OCI-LY3 (cell line): ENCODE measurements around the gene IQGAP1.

Experiments used
- H2AFZ ChIP-seq: fragments of 200-600, 300-600 bp; shearing (Covaris generic); 2 replicates; pipeline ENCODE4 v1.6.0; 2014; ENCODE audit warnings: antibody characterized with exemption, low read depth, low read length
- H3K27ac ChIP-seq: fragments of 200-600, 300-600 bp; sonication (generic); 2 replicates; pipeline ENCODE4 v1.5.1; 2014; ENCODE audit warnings: mild to moderate bottlenecking, low read length, moderate library complexity, mixed read lengths
- H3K27me3 ChIP-seq: fragments of 200-600, 300-600 bp; sonication (generic); 2 replicates; pipeline ENCODE4 v1.6.1; 2014; ENCODE audit warnings: low read depth, low read length, mixed read lengths
- H3K36me3 ChIP-seq: fragments of 200-600, 300-600 bp; sonication (generic); replicated peaks from 2 replicates; pipeline ENCODE3; 2014; ENCODE audit warnings: low read depth, low read length, mixed read lengths
- H3K4me1 ChIP-seq: fragments of 300-600, 200-600 bp; sonication (generic); 2 replicates; pipeline ENCODE4 v1.6.1; 2014; ENCODE audit warnings: low read length, mixed read lengths
- H3K4me2 ChIP-seq: fragments of 200-600, 300-600 bp; sonication (generic); 2 replicates; pipeline ENCODE4 v1.6.1; 2014; ENCODE audit warnings: low read length, mixed read lengths
- H3K4me3 ChIP-seq: fragments of 300-600, 200-600 bp; sonication (generic); 2 replicates; pipeline ENCODE4 v1.5.1; 2014; ENCODE audit warnings: antibody characterized with exemption, mild to moderate bottlenecking, low read length, moderate library complexity
- H3K79me2 ChIP-seq: fragments of 300-600, 200-600 bp; shearing (Covaris generic); 2 replicates; pipeline ENCODE4 v1.6.1; 2014; ENCODE audit warnings: mild to moderate bottlenecking, low read length, mixed read lengths
- H3K9ac ChIP-seq: fragments of 300-600, 200-600 bp; shearing (Covaris generic); 2 replicates; pipeline ENCODE4 v1.6.0; 2014; ENCODE audit warnings: mild to moderate bottlenecking, low read length, moderate library complexity
- H3K9me3 ChIP-seq: fragments of 200-600, 300-600 bp; shearing (Covaris generic); 2 replicates; pipeline ENCODE4 v1.6.1; 2014; ENCODE audit warnings: low read length, mixed read lengths; ENCODE audit not compliant: insufficient read depth
- H4K20me1 ChIP-seq: fragments of 200-600, 300-600 bp; sonication (generic); 2 replicates; pipeline ENCODE4 v1.6.1; 2016; ENCODE audit warnings: low read length, mixed read lengths; ENCODE audit not compliant: insufficient read depth
- EZH2phosphoT487 ChIP-seq: fragments of 200-600 bp; shearing (Covaris generic); IDR thresholded peaks from 2 replicates; pipeline ENCODE4 v1.6.1; 2018; ENCODE audit warnings: antibody characterized with exemption, mixed run types, low read depth
- TF ChIP-seq, protein P1 (sequence below): fragments of 200-600, 300-600 bp; sonication (generic); IDR thresholded peaks from 2 replicates; pipeline ENCODE4 v1.5.1; 2014; ENCODE audit warnings: antibody characterized with exemption, low read length, low read depth

The IQGAP1 gene

DNA sequence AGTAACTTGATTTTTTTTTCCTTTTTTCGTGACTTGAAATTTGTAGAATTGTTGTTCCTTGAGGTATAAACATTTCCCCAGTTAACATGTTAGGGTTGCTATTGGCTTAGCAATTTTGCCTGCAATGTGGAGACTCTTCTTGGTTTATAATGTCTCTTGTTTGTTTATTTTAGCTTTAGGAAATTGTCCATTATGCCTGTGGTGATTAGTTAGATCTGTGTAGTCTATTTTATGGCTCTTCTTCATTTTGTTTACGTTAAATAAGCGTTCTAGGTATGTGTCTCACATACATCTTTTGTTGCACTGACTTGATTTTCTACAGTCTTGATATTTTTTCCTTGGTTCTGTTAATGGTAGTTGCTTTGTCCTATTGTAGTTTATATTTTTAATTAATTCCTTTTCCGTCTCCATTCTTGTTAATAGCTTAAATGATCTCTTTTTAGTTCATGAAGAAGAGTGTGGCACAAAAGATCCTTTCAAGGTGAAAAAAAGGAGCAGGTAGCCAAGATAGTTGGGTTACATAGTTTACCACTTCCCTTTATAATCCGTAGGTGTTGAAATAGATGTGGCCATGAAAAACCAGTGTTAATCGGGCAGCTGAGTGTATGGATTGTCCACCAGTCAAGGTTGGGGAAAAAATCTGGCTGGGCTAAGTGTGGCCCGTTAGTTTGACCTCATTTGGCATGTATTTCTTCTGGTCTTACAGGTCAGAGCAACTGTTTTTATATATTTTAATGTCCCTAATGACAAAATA is 12.1 kb downstream of the IQGAP1 start:
- H3K4me3 ChIP-seq = peak overlapping the region; percentile 26
- no peaks in the 10 kb centered on the region for H3K36me3 ChIP-seq
- no peak overlapping the region for H3K27ac ChIP-seq
- no peak for TF ChIP-seq EZH2phosphoT487
- TF ChIP-seq, protein P1, sequence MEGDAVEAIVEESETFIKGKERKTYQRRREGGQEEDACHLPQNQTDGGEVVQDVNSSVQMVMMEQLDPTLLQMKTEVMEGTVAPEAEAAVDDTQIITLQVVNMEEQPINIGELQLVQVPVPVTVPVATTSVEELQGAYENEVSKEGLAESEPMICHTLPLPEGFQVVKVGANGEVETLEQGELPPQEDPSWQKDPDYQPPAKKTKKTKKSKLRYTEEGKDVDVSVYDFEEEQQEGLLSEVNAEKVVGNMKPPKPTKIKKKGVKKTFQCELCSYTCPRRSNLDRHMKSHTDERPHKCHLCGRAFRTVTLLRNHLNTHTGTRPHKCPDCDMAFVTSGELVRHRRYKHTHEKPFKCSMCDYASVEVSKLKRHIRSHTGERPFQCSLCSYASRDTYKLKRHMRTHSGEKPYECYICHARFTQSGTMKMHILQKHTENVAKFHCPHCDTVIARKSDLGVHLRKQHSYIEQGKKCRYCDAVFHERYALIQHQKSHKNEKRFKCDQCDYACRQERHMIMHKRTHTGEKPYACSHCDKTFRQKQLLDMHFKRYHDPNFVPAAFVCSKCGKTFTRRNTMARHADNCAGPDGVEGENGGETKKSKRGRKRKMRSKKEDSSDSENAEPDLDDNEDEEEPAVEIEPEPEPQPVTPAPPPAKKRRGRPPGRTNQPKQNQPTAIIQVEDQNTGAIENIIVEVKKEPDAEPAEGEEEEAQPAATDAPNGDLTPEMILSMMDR = no peak
- H2AFZ ChIP-seq = no peak overlapping the region
- H3K4me2 ChIP-seq = peak overlapping the region; percentile 56
- H3K9me3 ChIP-seq = no peaks in the 10 kb centered on the region
- H4K20me1 ChIP-seq = peaks cover 76% of the 10 kb centered on the region
- H3K27me3 ChIP-seq = no peaks in the 10 kb centered on the region
- peaks cover 96% of the 10 kb centered on the region for H3K79me2 ChIP-seq
- no peak overlapping the region for H3K9ac ChIP-seq
- H3K4me1 ChIP-seq = peaks cover 15% of the 10 kb centered on the region

DNA sequence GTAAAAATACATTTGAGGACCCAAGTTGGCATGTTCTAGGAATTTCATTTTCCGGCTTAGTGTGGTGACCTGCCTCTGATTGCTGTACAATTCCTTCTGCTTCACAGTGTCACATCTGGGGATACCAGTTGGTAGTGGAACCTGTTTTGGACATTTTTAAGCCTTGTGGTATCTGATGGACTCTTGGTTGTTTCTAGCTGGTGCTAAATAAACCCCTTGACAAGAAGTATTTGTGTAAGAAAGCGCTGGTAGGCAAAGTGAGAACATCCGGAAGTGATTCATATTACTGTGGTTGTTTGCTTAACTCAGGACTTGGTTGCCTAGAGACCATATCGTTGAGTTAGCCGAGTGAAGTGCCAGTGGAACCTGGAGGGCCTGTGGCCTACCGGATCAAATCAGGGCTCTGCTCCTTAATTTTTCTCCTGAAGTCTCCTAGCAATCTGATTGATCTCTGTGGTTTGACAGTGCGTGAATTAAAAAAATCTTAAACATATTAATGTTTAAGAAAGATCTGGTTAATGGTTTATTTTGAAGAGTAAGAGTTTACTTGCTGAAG is 12.8 kb downstream of the IQGAP1 start:
- H3K4me2 ChIP-seq = peak overlapping the region; percentile 56
- H3K9ac ChIP-seq = no peak overlapping the region

DNA sequence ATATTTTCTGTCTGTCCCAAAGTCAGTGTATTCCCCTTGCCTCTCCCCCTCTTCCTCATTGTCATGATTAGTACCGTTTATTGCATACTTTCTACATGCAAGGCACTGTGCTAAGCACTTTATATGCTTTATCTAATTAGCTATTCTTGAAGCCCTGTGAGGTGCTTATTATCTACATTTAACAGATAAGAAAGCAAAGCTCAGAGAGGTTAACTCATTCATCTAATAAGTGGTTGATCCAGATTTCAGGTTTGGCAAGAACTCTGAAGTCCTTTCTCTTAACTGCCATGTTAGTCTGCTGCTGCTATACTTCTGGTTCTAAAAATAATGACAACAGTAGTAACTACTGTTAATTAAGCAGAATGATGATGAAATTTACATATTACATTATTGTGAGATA is 13.5 kb downstream of the IQGAP1 start:
- H3K4me1 ChIP-seq = peaks cover 15% of the 10 kb centered on the region
- H3K27me3 ChIP-seq = no peaks in the 10 kb centered on the region
- no peaks in the 10 kb centered on the region for H3K36me3 ChIP-seq
- H2AFZ ChIP-seq = no peak overlapping the region
- TF ChIP-seq, protein P1 = no peak
- no peak for TF ChIP-seq EZH2phosphoT487
- H3K9me3 ChIP-seq = no peaks in the 10 kb centered on the region
- peaks cover 96% of the 10 kb centered on the region for H3K79me2 ChIP-seq
- no peak overlapping the region for H3K4me3 ChIP-seq
- no peak overlapping the region for H3K9ac ChIP-seq
- H4K20me1 ChIP-seq = peaks cover 77% of the 10 kb centered on the region
- H3K4me2 ChIP-seq = 0 out of 2 replicates have a peak overlapping the region, but pooled peaks have one; percentile 56
- H3K27ac ChIP-seq = no peak overlapping the region

More for the DNA sequence above, 12.8 kb downstream of the IQGAP1 start:
- Histone ChIP-seq H3K4me3 (peak overlapping the region; percentile 26), H2AFZ (no peak overlapping the region), H3K36me3 (no peaks in the 10 kb centered on the region), H3K27me3 (no peaks in the 10 kb centered on the region), H3K4me1 (peaks cover 15% of the 10 kb centered on the region), H3K9me3 (no peaks in the 10 kb centered on the region), H3K27ac (no peak overlapping the region), H4K20me1 (peaks cover 78% of the 10 kb centered on the region), H3K79me2 (peaks cover 96% of the 10 kb centered on the region)
- TF ChIP-seq EZH2phosphoT487 = no peak
- TF ChIP-seq, protein P1 = no peak

DNA sequence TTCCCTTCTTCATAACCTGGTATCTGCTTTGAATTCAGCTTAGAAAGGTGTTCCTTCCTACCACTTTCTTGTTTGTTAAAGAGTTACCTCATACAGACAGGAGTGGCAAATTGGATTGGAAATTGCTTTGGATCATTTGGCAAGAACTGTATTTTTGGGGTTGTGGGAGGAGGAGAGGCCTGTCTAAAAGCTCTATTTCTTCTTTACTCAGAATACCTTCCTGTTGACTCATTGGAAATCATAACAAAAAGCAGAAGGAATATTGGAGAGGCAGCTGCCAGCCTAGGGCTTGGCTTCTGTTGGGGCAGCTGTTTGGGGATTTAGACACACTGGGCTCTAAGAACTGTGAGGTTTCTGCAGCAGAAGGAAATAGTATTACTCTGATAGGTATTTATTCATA is 14.2 kb downstream of the IQGAP1 start:
- TF ChIP-seq, protein P1 = no peak
- no peak for TF ChIP-seq EZH2phosphoT487
- H3K79me2 ChIP-seq = peaks cover 96% of the 10 kb centered on the region
- no peak overlapping the region for H3K9ac ChIP-seq
- H3K4me2 ChIP-seq = no peak overlapping the region
- H4K20me1 ChIP-seq = peaks cover 78% of the 10 kb centered on the region
- H3K36me3 ChIP-seq = no peaks in the 10 kb centered on the region
- H2AFZ ChIP-seq = no peak overlapping the region
- H3K27ac ChIP-seq = no peak overlapping the region
- H3K27me3 ChIP-seq = no peaks in the 10 kb centered on the region
- H3K9me3 ChIP-seq = no peaks in the 10 kb centered on the region
- H3K4me3 ChIP-seq = no peak overlapping the region
- peaks cover 15% of the 10 kb centered on the region for H3K4me1 ChIP-seq
